Measurements from ENCODE around the gene GRB7.

Gene GRB7

GRCh38 chr17:39772987-39773934 lies 35.5 kb downstream of the GRB7 start:
- no peak for DNase-seq (ENCODE audit: low spot score)

- DNase-seq (ENCODE audit: low spot score) = no peak
Observed at GRCh38 chr17:39774047-39774446, 36.3 kb downstream of the GRB7 start.

GRCh38 chr17:39775031-39775430 lies 37.3 kb downstream of the GRB7 start:
- no peak for DNase-seq (ENCODE audit: low spot score)

DNA sequence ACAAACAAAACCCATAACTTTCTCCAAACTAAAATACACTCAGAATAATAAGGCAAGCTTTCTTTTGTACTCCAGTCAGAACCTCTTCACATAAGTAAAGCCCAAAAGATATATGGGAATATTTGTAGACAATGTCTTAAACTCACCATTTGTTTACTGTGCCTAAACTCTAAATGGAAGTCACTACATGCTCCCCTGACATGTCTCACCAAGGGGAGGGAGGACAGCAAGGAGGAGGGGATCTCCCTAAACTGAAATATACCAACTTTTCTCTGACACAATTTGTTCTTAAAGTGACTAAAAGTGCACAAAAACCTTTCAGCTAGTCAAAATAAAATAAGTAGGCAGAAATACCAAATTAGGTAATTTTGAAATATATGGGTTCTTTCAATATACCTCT lies 38.5 kb downstream of the GRB7 start:
- no peak for DNase-seq (ENCODE audit: low spot score)

- DNase-seq (ENCODE audit: low spot score) = no peak
Observed at GRCh38 chr17:39777534-39778365, 40.0 kb downstream of the GRB7 start.

GRCh38 chr17:39781031-39781860 lies 43.5 kb downstream of the GRB7 start:
- no peak for DNase-seq (ENCODE audit: low spot score)

GRCh38 chr17:39781861-39782213 lies 44.1 kb downstream of the GRB7 start:
- no peak for DNase-seq (ENCODE audit: low spot score)

GRCh38 chr17:39782481-39782880 lies 44.7 kb downstream of the GRB7 start:
- no peak for DNase-seq (ENCODE audit: low spot score)

DNA sequence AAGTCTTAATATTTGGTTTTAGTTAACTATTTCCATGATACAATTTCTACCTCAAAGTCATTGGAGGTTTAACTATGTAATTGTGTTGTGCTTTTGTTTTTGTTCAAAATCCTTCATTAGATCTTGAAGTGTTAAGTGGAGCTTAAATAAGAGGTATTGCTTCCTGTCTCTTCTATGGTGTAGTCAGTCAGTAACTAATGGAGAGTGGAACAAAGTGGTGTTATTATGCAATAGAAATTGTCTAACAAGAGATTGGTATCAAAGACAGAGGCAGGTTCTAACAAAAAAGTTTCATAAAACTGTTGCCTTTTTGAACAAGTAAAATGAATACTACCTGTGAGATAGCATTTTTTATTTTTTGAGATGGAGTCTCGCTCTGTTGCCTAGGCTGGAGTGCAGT lies 45.2 kb downstream of the GRB7 start:
- DNase-seq (ENCODE audit: low spot score) = no peak

- DNase-seq (ENCODE audit: low spot score) = no peak
Observed at GRCh38 chr17:39787041-39787440, 49.3 kb downstream of the GRB7 start.

DNA sequence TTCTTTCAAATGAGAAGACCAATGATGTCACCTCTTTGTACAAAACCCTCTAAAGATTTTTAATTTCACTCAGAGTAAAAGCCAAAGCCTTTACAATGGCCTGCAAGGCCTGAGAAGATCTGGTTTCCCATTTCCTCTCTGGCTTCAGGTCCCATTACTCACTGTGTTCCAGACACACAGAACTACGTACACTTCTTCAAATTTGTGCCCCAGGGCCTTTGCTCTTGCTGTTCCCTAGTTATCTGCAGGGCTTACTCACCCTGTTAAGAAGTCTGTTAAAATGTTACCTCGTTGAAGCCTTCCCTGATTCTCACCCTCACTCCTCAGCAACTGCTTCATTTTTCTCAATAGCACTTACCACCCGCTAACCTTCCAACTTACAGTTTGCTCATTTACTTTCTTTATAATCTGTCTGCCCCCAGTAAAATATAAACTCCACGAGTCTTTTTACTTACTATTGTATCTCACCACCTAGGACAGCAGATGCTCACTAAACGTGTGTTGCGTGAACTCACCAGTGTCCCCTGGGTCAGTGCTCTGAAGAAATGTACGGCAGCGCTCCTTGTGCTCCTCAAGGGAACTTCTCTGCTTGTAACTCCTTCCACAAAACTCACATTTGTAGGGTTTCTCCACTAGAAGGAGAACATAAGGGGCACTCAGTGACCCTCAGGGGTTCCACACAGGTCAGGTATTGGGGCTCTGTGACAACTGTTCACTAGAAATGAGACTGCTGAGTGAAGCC lies 50.2 kb downstream of the GRB7 start:
- DNase-seq (ENCODE audit: low spot score) = no peak

DNA sequence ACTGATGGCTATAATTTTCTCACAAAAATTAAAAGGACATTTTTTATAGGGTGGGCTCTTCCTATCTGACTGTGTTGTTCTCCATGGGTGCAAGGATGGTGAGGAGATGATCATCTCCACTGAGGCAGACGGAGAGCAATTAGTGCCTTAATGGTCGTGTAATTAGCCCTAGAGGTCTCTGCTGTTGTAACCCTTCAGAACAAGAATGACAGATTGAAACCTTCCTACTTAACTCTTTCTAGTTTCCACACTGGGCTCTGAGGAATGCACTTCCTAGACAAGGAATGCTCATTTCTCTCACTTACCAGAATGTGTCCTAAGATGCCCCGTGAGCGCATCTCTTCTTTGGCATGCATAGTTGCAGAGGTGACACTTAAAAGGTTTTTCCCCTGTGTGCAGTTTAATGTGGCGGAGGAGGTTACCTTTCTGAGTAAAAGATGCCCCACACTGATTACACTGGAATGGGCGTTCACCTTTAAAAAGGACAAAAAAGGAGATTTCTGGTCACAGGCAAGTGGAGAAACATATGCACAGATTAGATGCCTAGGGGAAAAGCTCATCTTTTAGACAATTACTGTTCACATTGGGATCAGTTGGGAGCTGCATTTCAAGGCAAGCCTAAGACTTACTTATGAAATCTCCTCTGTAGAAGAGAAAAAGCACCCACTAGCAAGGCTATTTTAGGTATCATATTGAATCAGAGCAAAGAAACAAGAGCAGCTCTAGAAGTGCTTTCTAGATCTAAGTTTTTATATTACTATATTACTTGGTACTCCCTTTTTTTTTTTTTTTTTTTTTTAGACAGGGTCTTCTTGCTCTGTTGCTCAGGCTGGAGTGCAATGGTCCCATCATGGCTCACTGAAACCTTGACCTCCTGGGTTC lies 53.6 kb downstream of the GRB7 start:
- no peak for DNase-seq (ENCODE audit: low spot score)

GRCh38 chr17:39792526-39793221 lies 54.9 kb downstream of the GRB7 start:
- DNase-seq (ENCODE audit: low spot score) = no peak

GRCh38 chr17:39793301-39793872 lies 55.6 kb downstream of the GRB7 start:
- no peak for DNase-seq (ENCODE audit: low spot score)

GRCh38 chr17:39794249-39794970 lies 56.7 kb downstream of the GRB7 start:
- DNase-seq (ENCODE audit: low spot score) = no peak

All from HuH-7 (cell line).